DOHH2 (cell line): ENCODE measurements around the gene MLST8.

Experiments
- EZH2phosphoT487 ChIP-seq: fragments of 200-600 bp; sonication (generic); IDR thresholded peaks from 2 replicates; pipeline ENCODE4 v1.6.1; 2017; ENCODE audit warnings: borderline replicate concordance, mild to moderate bottlenecking, antibody characterized with exemption, low read length, moderate library complexity, mixed read lengths
- TF ChIP-seq, protein P1 (sequence below): fragments of 200-600 bp; sonication (generic); IDR thresholded peaks from one replicate; pipeline ENCODE4 v1.5.1; 2014; ENCODE audit warnings: antibody characterized with exemption, mild to moderate bottlenecking, low read depth, low read length; ENCODE audit not compliant: poor library complexity, severe bottlenecking

DNA sequence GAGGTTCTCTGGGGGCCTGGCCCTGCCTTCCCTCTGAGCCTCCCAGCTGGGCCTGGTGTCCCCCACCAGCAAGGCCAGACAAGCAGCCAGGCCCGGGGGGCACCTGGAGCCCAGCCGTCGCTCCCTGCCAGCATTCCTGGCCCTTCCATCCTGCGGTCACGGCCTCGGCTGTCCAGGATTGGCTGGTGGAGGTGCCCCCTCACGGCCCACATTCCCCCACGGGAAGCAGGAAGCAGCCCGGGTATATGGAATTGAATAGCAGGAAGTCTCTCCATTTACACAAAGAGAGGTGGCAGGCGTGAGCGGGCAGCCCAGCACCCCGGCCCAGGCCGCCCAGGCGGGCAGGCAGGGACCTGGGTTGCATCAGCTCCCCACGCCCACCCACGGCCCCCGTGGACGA lies 35.2 kb upstream of the MLST8 start:
- TF ChIP-seq, protein P1, sequence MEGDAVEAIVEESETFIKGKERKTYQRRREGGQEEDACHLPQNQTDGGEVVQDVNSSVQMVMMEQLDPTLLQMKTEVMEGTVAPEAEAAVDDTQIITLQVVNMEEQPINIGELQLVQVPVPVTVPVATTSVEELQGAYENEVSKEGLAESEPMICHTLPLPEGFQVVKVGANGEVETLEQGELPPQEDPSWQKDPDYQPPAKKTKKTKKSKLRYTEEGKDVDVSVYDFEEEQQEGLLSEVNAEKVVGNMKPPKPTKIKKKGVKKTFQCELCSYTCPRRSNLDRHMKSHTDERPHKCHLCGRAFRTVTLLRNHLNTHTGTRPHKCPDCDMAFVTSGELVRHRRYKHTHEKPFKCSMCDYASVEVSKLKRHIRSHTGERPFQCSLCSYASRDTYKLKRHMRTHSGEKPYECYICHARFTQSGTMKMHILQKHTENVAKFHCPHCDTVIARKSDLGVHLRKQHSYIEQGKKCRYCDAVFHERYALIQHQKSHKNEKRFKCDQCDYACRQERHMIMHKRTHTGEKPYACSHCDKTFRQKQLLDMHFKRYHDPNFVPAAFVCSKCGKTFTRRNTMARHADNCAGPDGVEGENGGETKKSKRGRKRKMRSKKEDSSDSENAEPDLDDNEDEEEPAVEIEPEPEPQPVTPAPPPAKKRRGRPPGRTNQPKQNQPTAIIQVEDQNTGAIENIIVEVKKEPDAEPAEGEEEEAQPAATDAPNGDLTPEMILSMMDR: no peak
- no peak for TF ChIP-seq EZH2phosphoT487
